Measurements from ENCODE around the gene RPLP1.
A peak's percentile ranks its signal among the peaks of the same experiment; 100 is the strongest.

The RPLP1 gene

GRCh38 chr15:69472046-69472445 is 19.4 kb downstream of the RPLP1 start:
- DNase-seq: no peak

- no peak for DNase-seq
Measured at GRCh38 chr15:69472562-69472961, 19.9 kb downstream of the RPLP1 start.

GRCh38 chr15:69474291-69474690 is 21.7 kb downstream of the RPLP1 start:
- no peak for DNase-seq

GRCh38 chr15:69474846-69475455 is 22.3 kb downstream of the RPLP1 start:
- no peak for DNase-seq

GRCh38 chr15:69475769-69476358 is 23.2 kb downstream of the RPLP1 start:
- DNase-seq: peak; percentile 56

GRCh38 chr15:69476704-69477473 is 24.3 kb downstream of the RPLP1 start:
- DNase-seq: no peak

- DNase-seq: peak; percentile 37
Measured at GRCh38 chr15:69478259-69478781, 25.7 kb downstream of the RPLP1 start.

- DNase-seq: no peak
Measured at GRCh38 chr15:69479081-69479480, 26.5 kb downstream of the RPLP1 start.

- DNase-seq: no peak
Measured at GRCh38 chr15:69479971-69480370, 27.4 kb downstream of the RPLP1 start.

- DNase-seq: no peak
Measured at GRCh38 chr15:69480932-69481331, 28.3 kb downstream of the RPLP1 start.

GRCh38 chr15:69482686-69483256 is 30.2 kb downstream of the RPLP1 start:
- DNase-seq: no peak

- no peak for DNase-seq
Measured at GRCh38 chr15:69484837-69485236, 32.2 kb downstream of the RPLP1 start.

- DNase-seq: no peak
Measured at GRCh38 chr15:69486481-69487110, 34.0 kb downstream of the RPLP1 start.

GRCh38 chr15:69489073-69489571 is 36.5 kb downstream of the RPLP1 start:
- DNase-seq: no peak

- no peak for DNase-seq
Measured at GRCh38 chr15:69490356-69491037, 37.9 kb downstream of the RPLP1 start.

- DNase-seq: no peak
Measured at GRCh38 chr15:69491038-69491505, 38.5 kb downstream of the RPLP1 start.

- no peak for DNase-seq
Measured at GRCh38 chr15:69493406-69493805, 40.8 kb downstream of the RPLP1 start.

- DNase-seq: no peak
Measured at GRCh38 chr15:69496001-69496400, 43.4 kb downstream of the RPLP1 start.

GRCh38 chr15:69497076-69497475 is 44.5 kb downstream of the RPLP1 start:
- no peak for DNase-seq

GRCh38 chr15:69497667-69498066 is 45.0 kb downstream of the RPLP1 start:
- DNase-seq: no peak

- DNase-seq: no peak
Measured at GRCh38 chr15:69498282-69498681, 45.7 kb downstream of the RPLP1 start.

GRCh38 chr15:69498987-69499386 is 46.4 kb downstream of the RPLP1 start:
- DNase-seq: no peak
